Hippocampal formation (tissue), 2 donors: ENCODE measurements around the gene ATXN7L3.
"Not testable (repeated sequence)": the region's sequence is repeated elsewhere in the genome, so short reads cannot be mapped to it uniquely, and the experiment has no call there.

Experiments
- DNase-seq, 2 donors: peaks; one replicate each; lab custom pipeline; 2025; lab: John Stamatoyannopoulos, UW

ATXN7L3 gene

DNA sequence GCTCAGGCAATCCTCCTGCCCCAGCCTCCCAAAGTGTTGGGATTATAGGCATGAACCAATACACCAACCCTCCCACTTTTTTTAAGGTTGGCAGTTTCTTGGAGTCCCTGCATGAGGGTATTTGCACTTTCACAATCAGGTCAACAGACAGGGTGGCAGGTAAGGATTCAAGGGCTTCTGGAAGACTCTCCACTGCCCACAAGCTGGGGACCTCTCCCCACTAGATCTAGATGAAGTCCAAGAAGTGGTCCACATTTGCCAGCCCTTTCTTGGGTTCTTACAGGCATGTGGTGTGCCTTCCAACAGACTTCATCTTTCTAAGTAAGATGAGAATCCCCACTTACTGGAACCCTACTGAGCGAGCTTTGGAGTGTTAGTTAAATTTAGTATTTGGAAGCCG lies 25.3 kb downstream of the ATXN7L3 start:
- no peak for DNase-seq

DNA sequence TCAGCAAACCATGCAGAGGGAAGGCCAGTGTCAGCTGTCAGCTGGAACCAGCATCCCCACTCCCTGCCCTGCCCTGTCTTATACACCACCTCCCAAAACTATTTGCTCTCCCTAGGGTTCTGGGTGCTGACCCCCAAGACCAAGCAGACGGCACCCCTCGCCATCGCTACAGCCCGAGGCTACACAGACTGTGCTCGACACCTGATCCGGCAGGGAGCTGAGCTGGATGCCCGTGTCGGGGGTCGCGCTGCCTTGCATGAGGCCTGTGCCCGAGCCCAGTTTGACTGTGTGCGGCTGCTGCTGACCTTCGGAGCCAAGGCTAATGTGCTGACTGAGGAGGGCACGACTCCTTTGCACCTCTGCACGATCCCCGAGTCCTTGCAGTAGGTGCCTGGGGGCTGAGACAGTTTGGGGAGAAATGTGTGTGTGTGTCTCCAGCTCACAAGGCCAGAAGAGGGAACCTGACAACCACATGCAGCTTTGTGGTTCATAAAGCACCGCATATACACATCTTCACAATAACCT lies 27.7 kb downstream of the ATXN7L3 start:
- DNase-seq = no peak

DNA sequence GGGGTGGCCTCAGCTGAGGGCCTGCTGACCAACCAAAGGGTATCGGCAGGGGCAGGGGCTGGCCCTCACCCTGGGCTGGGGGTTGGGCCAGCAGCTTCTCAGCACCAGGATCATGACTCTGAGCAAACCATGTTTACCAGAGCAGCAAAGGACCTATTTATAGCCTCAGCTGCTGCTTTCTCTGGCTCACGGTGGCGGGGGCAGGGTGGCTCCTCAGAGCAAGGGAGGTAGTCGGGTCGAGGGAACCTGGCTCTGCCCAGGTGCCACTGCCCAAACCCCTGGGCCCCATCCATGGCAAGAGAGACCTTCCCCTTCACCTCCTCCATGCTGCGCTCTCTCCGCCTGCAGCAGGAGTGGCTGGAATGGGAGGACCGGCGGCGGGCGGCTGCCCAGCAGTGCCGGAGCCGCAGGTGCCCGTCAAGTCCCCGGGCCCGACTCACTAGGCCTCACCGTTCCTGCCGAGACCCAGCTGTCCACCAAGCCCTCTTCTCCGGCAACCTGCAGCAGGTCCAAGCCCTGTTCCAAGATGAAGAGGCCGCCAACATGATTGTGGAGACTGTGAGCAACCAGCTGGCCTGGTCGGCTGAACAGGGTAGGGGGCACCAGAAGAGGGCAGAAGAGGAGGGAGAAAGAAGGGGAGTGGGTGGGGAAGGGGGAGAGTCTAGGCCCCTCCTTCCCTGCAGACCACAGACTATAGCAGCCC lies 29.0 kb downstream of the ATXN7L3 start, which contains the start of gene ASB16:
Gene ASB16 (plus strand): TSS at position 206 of the 703 bp plus-strand sequence. CDS start 86 bp downstream, at position 292.
- DNase-seq = no peak

DNA sequence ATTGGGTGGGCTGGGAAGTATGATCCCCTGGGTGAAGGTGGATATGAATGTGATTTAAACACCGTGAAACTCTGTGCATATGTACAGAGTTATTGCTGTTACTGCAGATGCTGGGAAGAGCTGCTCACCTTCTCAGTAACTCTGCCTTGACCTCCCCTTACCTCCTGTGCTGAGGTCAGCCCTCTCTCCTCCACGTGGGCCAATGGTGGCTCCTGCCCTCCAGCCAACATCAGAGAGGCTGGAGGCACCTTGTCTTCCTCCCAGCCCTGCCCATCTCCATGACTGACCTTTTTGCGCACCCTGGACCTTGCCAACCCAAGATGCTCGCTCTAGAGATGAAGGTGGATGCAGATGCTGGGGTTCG lies 29.6 kb downstream of the ATXN7L3 start:
- no peak for DNase-seq

DNA sequence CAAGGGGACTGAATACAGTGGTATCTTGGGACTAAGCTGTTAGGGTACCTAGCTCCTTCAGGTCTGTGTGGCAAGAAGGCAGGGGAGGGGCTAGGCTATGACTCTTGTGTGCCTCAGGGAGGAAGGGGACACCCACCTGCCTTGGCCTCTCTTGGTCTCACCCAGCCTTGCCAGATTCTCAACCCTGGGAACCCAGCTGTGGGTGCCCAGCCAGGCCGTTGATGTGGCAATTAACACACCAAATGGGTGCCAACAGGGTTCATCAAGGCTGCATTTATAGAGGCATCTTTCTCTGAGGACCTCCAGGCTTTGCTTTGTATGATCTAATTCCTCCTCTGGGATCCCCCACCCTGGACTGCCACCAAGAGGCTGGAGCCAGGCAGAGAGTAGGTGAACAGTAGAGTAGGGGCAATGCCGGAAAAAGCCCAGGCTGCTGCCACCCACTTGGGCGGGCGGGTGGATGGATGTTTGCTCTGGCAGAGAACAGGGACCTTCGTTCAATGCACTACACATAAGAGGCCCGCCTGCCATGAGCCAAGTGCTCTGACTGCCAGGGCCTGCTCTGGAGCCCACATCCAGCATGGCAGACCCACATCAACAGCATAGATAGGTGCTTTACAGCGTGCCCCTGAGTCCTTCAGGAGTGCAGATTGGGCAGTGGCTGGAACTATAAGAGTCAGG lies 32.4 kb downstream of the ATXN7L3 start:
- DNase-seq = no peak

DNA sequence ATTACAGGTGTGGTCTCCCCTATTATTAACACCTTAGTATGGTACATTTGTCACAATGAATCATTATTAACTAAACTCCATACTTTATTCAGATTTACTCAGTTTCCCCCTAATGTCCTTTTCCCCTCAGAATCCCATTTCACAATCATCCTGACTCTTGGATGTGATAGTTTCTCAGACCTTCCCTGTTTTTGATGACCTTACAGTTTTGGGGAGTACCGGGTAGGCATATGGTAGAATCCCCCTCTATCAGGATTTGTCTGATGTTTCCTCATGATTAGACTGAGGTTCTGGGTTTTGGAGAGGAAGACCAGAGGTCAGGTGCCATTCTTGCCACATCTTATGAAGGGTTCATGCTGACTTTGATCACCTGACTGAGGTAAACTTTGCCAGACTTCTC lies 35.2 kb downstream of the ATXN7L3 start:
- no peak for DNase-seq

DNA sequence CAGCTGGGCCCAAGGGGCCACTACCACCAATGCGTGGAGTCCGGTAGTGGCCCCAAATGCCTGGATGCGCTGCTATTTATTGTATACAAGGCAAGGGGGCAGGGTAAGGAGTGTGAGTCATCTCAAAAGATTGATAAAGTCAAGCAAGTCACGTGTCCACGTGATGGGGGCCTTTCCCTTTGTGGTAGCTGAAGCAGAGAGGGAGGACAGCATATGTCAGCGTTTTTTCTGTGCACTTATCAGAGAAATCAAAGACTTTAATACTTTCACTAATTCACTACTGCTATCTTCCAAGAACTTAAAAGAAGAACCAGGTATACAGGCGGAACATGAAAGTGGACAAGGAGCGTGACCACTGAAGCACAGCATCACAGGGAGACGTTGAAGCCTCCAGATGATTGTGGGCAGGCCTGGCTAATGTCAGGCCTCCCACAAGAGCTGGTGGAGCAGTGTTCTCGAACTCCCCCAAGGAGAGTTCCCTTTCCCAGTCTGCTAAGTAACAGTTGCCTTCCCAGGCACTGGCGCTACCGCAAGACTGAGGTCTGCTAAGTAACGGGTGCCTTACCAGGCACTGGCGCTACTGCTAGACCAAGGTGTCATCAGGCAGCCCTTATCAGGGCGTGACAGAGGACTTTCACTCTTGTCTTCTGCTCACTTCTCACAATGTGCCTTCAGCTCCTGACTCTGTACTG lies 40.0 kb downstream of the ATXN7L3 start:
- DNase-seq = no peak

DNA sequence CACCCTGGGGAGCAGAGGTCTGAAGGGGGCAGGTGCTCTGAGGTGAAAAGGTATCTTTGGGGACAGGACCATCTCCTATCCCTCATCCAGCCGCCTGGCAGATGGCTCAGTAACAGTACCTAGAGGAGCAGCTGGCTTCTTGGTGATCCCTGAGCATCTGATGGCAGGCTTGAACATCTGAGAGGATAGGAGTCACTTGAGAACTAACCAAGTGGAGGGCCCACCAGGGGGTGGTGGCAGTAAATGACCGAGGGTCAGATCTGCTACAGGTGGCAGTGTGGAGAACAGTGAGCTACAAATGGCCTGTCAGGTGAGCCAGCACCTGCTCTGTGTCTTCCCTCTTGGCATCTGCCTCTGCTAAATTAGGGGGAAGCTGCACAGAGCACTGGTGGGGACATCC lies 44.2 kb downstream of the ATXN7L3 start:
- DNase-seq = no peak

DNA sequence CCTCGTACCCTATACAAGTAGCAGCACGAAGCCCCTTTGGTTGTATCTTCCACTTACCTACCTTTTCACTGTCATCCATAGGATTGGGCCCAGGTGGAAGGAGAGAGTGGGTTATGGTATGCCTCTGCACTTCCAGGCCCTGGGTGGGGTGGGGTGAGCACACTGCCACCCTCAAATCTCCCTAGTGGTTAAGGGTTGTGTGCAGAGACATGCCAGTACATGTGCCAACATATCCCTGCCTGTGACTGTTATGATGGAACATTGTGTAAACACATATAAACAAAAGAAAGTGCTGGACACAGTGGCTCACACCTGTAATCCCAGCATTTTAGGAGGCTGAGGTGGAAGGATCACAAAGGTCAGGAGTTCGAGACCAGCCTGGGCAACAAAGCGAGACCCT lies 46.8 kb downstream of the ATXN7L3 start:
- no peak for DNase-seq

DNA sequence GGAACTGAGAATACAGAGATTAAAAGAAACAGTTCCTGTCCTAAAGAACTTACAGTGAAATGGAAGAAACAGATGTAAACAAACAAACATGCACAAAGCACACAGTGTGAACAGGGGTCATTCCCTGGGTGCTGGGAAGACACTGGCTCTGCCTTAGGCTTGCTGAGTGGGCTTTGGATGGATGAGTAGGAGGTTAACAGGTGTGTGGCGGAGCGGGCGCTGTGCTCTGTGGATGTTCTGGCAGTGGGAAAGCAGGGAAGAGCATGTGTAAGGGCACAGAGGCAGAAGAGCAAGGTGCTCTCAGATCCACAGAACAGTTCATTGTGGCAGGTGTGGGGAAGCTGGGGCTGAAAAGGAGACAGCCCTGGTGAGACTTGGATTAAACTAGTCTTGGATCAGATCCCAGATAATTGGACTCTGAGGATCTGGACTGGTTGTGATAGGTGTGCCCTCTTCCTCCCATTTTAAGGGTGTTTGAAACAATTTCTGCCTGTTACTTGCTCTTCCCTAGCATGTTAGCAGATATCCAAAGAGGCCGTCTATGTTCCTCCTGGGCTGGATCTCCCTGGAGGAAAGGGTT lies 49.8 kb downstream of the ATXN7L3 start:
- no peak for DNase-seq

DNA sequence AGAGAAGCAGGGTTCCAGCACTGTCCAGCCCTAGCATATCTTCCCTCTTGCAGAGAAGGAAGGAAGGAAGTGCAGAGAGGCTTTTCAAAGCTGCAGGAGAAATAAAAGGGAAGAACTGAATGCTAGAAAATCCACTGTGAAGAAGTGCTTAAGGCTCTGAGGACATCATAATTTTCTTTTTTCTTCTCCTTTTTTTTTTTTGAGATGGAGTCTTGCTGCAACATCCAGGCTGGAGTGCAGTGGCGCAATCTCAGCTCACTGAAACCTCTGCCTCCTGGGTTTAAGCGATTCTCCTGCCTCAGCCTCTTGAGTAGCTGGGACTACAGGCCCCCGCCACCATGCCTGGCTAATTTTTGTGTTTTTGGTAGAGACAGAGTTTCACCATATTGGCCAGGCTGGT lies 50.6 kb downstream of the ATXN7L3 start:
- not testable (repeated sequence) for DNase-seq

DNA sequence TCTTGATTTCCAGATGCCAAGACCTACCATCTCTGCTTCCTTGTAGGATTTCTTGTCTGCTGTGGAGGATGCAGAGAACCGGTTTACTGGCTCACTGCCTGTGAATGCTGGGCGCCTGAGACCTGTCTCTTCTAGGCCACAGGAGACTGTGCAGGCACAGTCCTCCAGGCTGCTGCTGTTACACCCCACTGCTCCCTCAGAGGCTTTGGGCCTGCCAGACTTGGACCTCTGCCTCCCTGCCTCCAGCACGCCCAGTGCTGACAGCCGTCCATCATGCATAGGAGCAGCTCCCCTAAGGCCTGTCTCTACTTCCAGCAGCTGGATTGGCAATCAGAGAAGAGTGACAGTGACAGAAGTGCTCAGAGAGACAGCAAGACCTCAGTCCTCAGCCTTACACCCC lies 51.9 kb downstream of the ATXN7L3 start:
- DNase-seq = no peak

DNA sequence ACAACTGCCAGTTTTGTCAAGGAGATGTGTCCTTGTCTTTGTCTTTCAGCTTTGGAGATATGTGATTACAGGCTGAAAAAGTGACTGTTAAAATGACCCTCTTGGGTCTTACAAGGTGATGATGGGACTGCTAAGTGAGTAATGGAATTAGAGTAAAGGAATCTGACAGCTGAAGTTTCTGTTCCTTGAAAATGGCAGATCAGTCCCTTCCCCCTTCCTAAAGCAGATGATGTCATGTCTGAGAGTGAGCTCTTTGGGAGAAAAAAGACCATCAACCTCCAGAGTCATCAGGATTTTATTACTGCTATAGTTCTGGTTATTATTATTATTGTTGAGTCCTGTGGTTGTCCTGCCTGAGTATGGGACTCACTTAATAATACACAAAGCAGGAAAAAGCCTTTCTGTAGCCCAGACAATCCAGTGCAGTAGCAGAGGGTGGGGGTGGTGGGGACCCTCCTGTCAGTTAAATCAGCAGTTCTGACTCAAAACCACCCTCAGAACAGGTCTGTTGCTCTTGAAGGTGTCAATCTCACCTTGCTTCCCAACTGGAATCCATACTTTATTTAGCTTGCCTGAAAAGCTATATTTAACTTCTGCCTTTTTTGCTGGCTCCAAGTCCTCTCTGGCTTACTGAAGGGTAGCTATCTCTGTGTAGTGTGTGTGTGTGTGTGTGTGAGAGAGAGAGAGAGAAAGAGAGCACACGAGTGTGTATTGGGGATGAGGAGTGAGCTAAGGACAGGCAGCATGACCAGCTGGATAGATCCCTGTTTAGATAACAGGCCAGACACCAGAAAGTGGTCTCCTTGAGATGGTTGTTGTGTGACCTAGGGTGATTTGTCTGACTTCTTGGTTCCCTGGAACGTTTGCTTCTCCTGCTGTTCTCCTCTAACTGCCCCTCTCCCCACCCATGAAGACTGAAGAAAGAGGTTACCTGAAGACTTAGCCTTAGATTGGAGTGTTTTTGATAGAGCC lies 53.0 kb downstream of the ATXN7L3 start:
- DNase-seq = no peak

DNA sequence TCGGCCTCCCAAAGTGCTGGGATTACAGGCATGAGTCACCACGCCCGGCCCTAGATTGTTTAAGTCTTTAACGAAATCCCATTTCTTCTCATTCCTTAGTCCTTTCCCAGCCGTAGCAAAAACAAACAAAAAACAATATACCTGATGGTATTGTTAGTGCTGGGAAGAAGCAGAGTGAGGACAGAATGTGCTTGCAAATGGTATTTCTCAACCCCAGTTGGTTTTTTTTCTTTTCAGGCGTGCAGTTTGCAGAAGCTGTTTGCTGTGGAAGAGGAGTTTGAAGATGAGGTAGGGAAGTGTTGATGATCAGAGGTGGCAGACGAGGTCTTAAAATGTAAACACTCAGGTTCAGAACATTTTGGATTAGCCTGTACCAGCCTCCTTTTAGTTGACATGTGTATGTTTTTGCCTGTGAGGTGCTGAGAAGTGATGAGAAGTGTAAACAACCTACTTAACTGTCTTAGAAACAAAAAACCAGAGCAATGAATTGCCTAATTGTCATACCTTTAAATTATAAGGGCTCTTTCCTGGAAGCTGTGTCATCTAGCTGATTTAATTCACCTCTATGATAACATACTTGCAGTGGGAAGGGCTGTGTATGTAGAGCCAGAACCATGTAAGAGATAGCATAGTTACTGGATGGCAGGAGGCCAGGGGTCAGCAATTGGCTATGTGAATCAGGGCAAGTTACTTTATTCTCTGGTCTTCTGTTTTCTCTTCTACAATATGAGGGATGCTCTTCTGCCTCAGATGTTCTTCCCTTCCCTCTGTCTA lies 54.5 kb downstream of the ATXN7L3 start:
- no peak for DNase-seq

DNA sequence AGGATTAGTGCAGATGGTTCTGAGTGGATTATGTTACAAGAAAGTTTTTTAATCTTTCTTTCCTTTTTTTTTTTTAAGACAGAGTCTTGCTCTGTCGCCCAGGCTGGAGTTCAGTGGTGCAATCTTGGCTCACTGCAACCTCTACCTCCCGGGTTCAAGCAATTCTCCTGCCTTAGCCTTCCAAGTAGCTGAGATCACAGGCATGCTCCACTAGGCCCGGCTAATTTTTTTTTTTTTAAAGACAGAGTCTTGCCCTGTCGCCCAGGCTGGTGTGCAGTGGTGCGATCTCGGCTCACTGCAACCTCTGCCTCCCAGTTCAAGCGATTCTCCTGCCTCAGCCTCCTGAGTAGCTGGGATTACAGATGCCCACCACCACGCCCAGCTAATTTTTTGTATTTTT lies 55.8 kb downstream of the ATXN7L3 start:
- DNase-seq = not testable (repeated sequence)
